WERI-Rb-1 (cell line): ENCODE measurements around the gene SLC12A6.
A peak's percentile ranks its signal among the peaks of the same experiment; 100 is the strongest.

Experiments
- DNase-seq: peaks from one replicate; pipeline ENCODE4 v3.0.0-alpha.2; 2020
- H3K27ac ChIP-seq: fragments of 250-450 bp; sonication (Bioruptor Pico); 2 replicates; pipeline ENCODE4 v1.5.1; 2020; ENCODE audit warnings: mild to moderate bottlenecking, moderate library complexity
- H3K27me3 ChIP-seq: fragments of 250-450 bp; sonication (Bioruptor Pico); 2 replicates; pipeline ENCODE4 v1.5.1; 2021; ENCODE audit warnings: mild to moderate bottlenecking, low read depth, moderate library complexity; ENCODE audit not compliant: insufficient read depth, severe bottlenecking
- H3K36me3 ChIP-seq: fragments of 250-450 bp; sonication (Bioruptor Pico); 2 replicates; pipeline ENCODE4 v1.5.1; 2020; ENCODE audit warnings: mild to moderate bottlenecking, moderate library complexity
- H3K4me3 ChIP-seq: 2 replicates; pipeline ENCODE4 v1.5.1; 2011; ENCODE audit warnings: low read depth, mild to moderate bottlenecking, control low read depth, low read length
- H3K9me3 ChIP-seq: fragments of 250-450 bp; sonication (Bioruptor Pico); 2 replicates; pipeline ENCODE4 v1.5.1; 2021; ENCODE audit warnings: mild to moderate bottlenecking, moderate library complexity; ENCODE audit not compliant: severe bottlenecking
- CTCF ChIP-seq: IDR thresholded peaks from 2 replicates; pipeline ENCODE4 v1.5.1; 2011; ENCODE audit warnings: low read depth, mild to moderate bottlenecking, control low read depth, inconsistent platforms, low read length

The SLC12A6 gene

GRCh38 chr15:34217587-34218225 lies 119.9 kb downstream of the SLC12A6 start:
- Histone ChIP-seq H3K36me3 (no peaks in the 10 kb centered on the region), H3K9me3 (no peaks in the 10 kb centered on the region), H3K4me3 (no peak overlapping the region), H3K27ac (no peak overlapping the region), H3K27me3 (no peaks in the 10 kb centered on the region)
- DNase-seq: no peak
- TF ChIP-seq CTCF: no peak

GRCh38 chr15:34216527-34217270 lies 120.9 kb downstream of the SLC12A6 start:
- Histone ChIP-seq H3K27me3 (no peaks in the 10 kb centered on the region), H3K36me3 (no peaks in the 10 kb centered on the region), H3K4me3 (no peak overlapping the region), H3K27ac (no peak overlapping the region), H3K9me3 (no peaks in the 10 kb centered on the region)
- DNase-seq: peak; percentile 52
- no peak for TF ChIP-seq CTCF

- H3K4me3 ChIP-seq: no peak overlapping the region
Measured at GRCh38 chr15:34214135-34214534, 123.4 kb downstream of the SLC12A6 start.

GRCh38 chr15:34213690-34214089 lies 123.9 kb downstream of the SLC12A6 start:
- DNase-seq: peak; percentile 12
- Histone ChIP-seq H3K9me3 (no peaks in the 10 kb centered on the region), H3K27me3 (no peaks in the 10 kb centered on the region), H3K36me3 (no peaks in the 10 kb centered on the region), H3K27ac (no peak overlapping the region), H3K4me3 (no peak overlapping the region)
- no peak for TF ChIP-seq CTCF

More at GRCh38 chr15:34214135-34214534, 123.4 kb downstream of the SLC12A6 start:
- H3K27ac ChIP-seq: no peak overlapping the region
- H3K36me3 ChIP-seq: no peaks in the 10 kb centered on the region
- no peaks in the 10 kb centered on the region for H3K27me3 ChIP-seq
- no peak for TF ChIP-seq CTCF
- DNase-seq: no peak
- no peaks in the 10 kb centered on the region for H3K9me3 ChIP-seq

- TF ChIP-seq CTCF: peak; percentile 86
- Histone ChIP-seq H3K36me3 (peaks cover 6% of the 10 kb centered on the region), H3K27ac (peak within 1 kb of the TSS; percentile 83), H3K27me3 (no peaks in the 10 kb centered on the region), H3K4me3 (peak within 1 kb of the TSS; percentile 68), H3K9me3 (no peaks in the 10 kb centered on the region)
- DNase-seq: peak; percentile 97
Measured at GRCh38 chr15:34209421-34210282, 127.9 kb downstream of the SLC12A6 start, which contains the start of gene KATNBL1. KATNBL1 (minus strand) TSS chr15:34210096; CDS start chr15:34163676, 46,420 bp downstream.
